PC-3 (cell line): Measurements from ENCODE around the gene SEMA3C. TPM values are rescaled to one million over a fixed set of nuclear protein-coding genes. Genes with fewer than 3 reads are reported as not detected.

Experiments
- ATAC-seq: fragments of 200-7000 bp; cut with Tn5 transposase; 2 replicates; pipeline ENCODE4 v1.9.1; 2020; ENCODE audit warnings: mild to moderate bottlenecking, moderate library complexity
- BruUV-seq: library from RNA; stranded (reverse); fragments of 400-500 nt; replicated peaks from 2 replicates; lab custom pipeline; 2021; lab: Mats Ljungman, UMichigan
- CTCF ChIA-PET: fragments of 300-600 bp; sonication (Branson Sonifier 250); formaldehyde crosslinking; loops from one replicate; lab custom pipeline; 2022; ENCODE audit warnings: antibody characterized with exemption; lab: Charles Lee
- POLR2A ChIA-PET: fragments of 300-600 bp; sonication (Branson Sonifier 250); formaldehyde crosslinking; loops from one replicate; lab custom pipeline; 2022; ENCODE audit warnings: antibody characterized with exemption; ENCODE audit not compliant: unreplicated experiment; lab: Charles Lee
- DNase-seq: peaks from one replicate; pipeline ENCODE4 v3.0.0-alpha.2; 2015
- H2AFZ ChIP-seq: fragments of 300-600 bp; sonication (generic); 2 replicates; pipeline ENCODE4 v1.6.0; 2016; ENCODE audit warnings: antibody characterized with exemption, low read length
- H3F3A ChIP-seq: fragments of 300-600 bp; sonication (generic); one replicate; pipeline ENCODE4 v1.6.0; 2017; ENCODE audit warnings: antibody characterized with exemption, low read length, control low read depth, mild to moderate bottlenecking; ENCODE audit not compliant: unreplicated experiment
- H3K27ac ChIP-seq: fragments of 300-600 bp; sonication (generic); 2 replicates; pipeline ENCODE4 v1.5.1; 2016; ENCODE audit warnings: mild to moderate bottlenecking, low read length
- H3K27me3 ChIP-seq: fragments of 300-600 bp; sonication (generic); 2 replicates; pipeline ENCODE4 v1.6.1; 2016; ENCODE audit warnings: low read length, mixed read lengths
- H3K36me3 ChIP-seq: fragments of 300-600 bp; sonication (generic); 2 replicates; pipeline ENCODE4 v1.6.1; 2016; ENCODE audit warnings: low read depth, mixed run types, low read length, mixed read lengths
- H3K4me1 ChIP-seq: fragments of 300-600 bp; sonication (generic); 2 replicates; pipeline ENCODE4 v1.5.1; 2016; ENCODE audit warnings: low read length; ENCODE audit not compliant: insufficient read depth
- H3K4me2 ChIP-seq: fragments of 300-600 bp; sonication (generic); 2 replicates; pipeline ENCODE4 v1.6.0; 2016; ENCODE audit warnings: low read length
- H3K4me3 ChIP-seq: fragments of 300-600 bp; sonication (generic); 2 replicates; pipeline ENCODE4 v1.5.1; 2016; ENCODE audit warnings: mild to moderate bottlenecking, low read length, mixed read lengths
- H3K79me2 ChIP-seq: fragments of 300-600 bp; sonication (generic); 2 replicates; pipeline ENCODE4 v1.6.1; 2017; ENCODE audit warnings: low read length, mixed read lengths
- H3K9ac ChIP-seq: fragments of 300-600 bp; sonication (generic); 2 replicates; pipeline ENCODE4 v1.6.0; 2016; ENCODE audit warnings: mild to moderate bottlenecking, low read length
- H3K9me2 ChIP-seq: fragments of 300-600 bp; sonication (generic); replicated peaks from 2 replicates; pipeline ENCODE4 v1.6.1; 2016; ENCODE audit warnings: mixed run types, low read length, mixed read lengths
- H3K9me3 ChIP-seq: fragments of 300-600 bp; sonication (generic); 2 replicates; pipeline ENCODE4 v1.6.1; 2016; ENCODE audit warnings: low read length, mixed read lengths
- H4K20me1 ChIP-seq: fragments of 300-600 bp; sonication (generic); 2 replicates; pipeline ENCODE4 v1.6.1; 2016; ENCODE audit warnings: low read length, mixed read lengths
- CTCF ChIP-seq: fragments of 300-600 bp; sonication (generic); conservative IDR thresholded peaks from 2 replicates; pipeline ENCODE4 v1.5.1; 2017; ENCODE audit warnings: antibody characterized with exemption, low read depth, mild to moderate bottlenecking, low read length
- EZH2 ChIP-seq: fragments of 300-600 bp; sonication (generic); IDR thresholded peaks from one replicate; pipeline ENCODE4 v1.6.1; 2017; ENCODE audit warnings: antibody characterized with exemption, mild to moderate bottlenecking, low read length; ENCODE audit not compliant: unreplicated experiment
- EZH2phosphoT487 ChIP-seq: fragments of 300-600 bp; sonication (generic); IDR thresholded peaks from 2 replicates; pipeline ENCODE4 v1.6.1; 2018; ENCODE audit warnings: mild to moderate bottlenecking, antibody characterized with exemption, low read length, borderline replicate concordance
- intact Hi-C: fragments of 100-400 bp; cut with micrococcal nuclease; formaldehyde crosslinking; loops from 2 replicates; pipeline ENCODE4 v1.9.0; 2023
- total RNA-seq: library from RNA; depleted of rRNA; stranded (reverse); fragments of >200 nt; gene quantifications from 2 replicates; pipeline ENCODE4 v1.2.3, GENCODE V29; 2014

The SEMA3C gene
- total RNA-seq, 1 experiment from 2014 or later: 28.0 TPM

GRCh38 chr7:80724249-80724871 lies 194.5 kb downstream of the SEMA3C start:
- H4K20me1 ChIP-seq: no peaks in the 10 kb centered on the region
- ChIA-PET CTCF (no interaction called here), POLR2A (no interaction called here)
- peak overlapping the region; percentile 38 for H2AFZ ChIP-seq
- no peaks in the 10 kb centered on the region for H3K9me2 ChIP-seq
- H3K79me2 ChIP-seq: no peaks in the 10 kb centered on the region
- peak overlapping the region; percentile 98 for H3K27ac ChIP-seq
- intact Hi-C loops: loop anchor here (10.0 kb wide), 1 partner anchor 190 kb away; the partner anchor contains the start of gene SEMA3C
- ATAC-seq: no peak
- no peak for TF ChIP-seq EZH2
- no peak for TF ChIP-seq CTCF
- no peak for TF ChIP-seq EZH2phosphoT487
- no TSS peak for BruUV-seq
- H3K4me1 ChIP-seq: peaks cover 40% of the 10 kb centered on the region
- H3K27me3 ChIP-seq: no peaks in the 10 kb centered on the region
- peaks cover 10% of the 10 kb centered on the region for H3F3A ChIP-seq
- peak overlapping the region; percentile 10 for H3K4me2 ChIP-seq
- H3K4me3 ChIP-seq: no peak overlapping the region
- no peaks in the 10 kb centered on the region for H3K9me3 ChIP-seq
- H3K36me3 ChIP-seq: no peaks in the 10 kb centered on the region
- DNase-seq: peak; percentile 6
- no peak overlapping the region for H3K9ac ChIP-seq

- TF ChIP-seq CTCF: no peak
- TF ChIP-seq EZH2: no peak
- TF ChIP-seq EZH2phosphoT487: no peak
- Histone ChIP-seq H3K4me3 (peak overlapping the region; percentile 38; the same call in 1 of the 2 replicates), H3K9me2 (no peaks in the 10 kb centered on the region), H3K27ac (peak overlapping the region; percentile 98), H4K20me1 (no peaks in the 10 kb centered on the region), H3K36me3 (no peaks in the 10 kb centered on the region), H3K4me2 (peak overlapping the region; percentile 79), H3K9ac (peak overlapping the region; percentile 70), H3F3A (peaks cover 10% of the 10 kb centered on the region), H2AFZ (no peak overlapping the region), H3K9me3 (no peaks in the 10 kb centered on the region), H3K4me1 (peaks cover 40% of the 10 kb centered on the region), H3K79me2 (no peaks in the 10 kb centered on the region), H3K27me3 (no peaks in the 10 kb centered on the region)
- ChIA-PET CTCF (interaction anchor here (0.6 kb wide), 3 partner anchors 8 to 295 kb away, joined by 3 to 20 read pairs (median 4); no protein-coding TSS in a partner anchor), POLR2A (interaction anchor here (0.6 to 0.7 kb wide), 3 partner anchors 107 to 220 kb away, joined by 3 to 6 read pairs (median 3); no protein-coding TSS in a partner anchor)
- no TSS peak for BruUV-seq
- intact Hi-C loops: loop anchor here (2.0 to 10.0 kb wide), 4 partner anchors 18 to 220 kb away; partner anchors contain the start of gene SEMA3C
- DNase-seq: peak; percentile 98
- ATAC-seq: peak; percentile 98
These were observed 196.1 kb downstream of the SEMA3C start for GRCh38 chr7:80722616-80723195.
